GM21360 (cell line): ENCODE data around the gene CRADD.
"Not testable (repeated sequence)": the region's sequence is repeated elsewhere in the genome, so short reads cannot be mapped to it uniquely, and the experiment has no call there.

Experiments used
- ATAC-seq: cut with Tn5 transposase; IDR thresholded peaks from one replicate; pipeline ENCODE4 v1.9.1; 2021; ENCODE audit warnings: mild to moderate bottlenecking, moderate library complexity; ENCODE audit not compliant: unreplicated experiment

Gene CRADD

GRCh38 chr12:93677195-93678064 is at the start of gene CRADD:
TSS of gene CRADD (plus strand) at chr12:93677375.
- peak; percentile 86 for ATAC-seq

- no peak for ATAC-seq
Measured at GRCh38 chr12:93632383-93632782, 44.8 kb upstream of the CRADD start.

GRCh38 chr12:93634416-93634815 is 42.8 kb upstream of the CRADD start:
- no peak for ATAC-seq

GRCh38 chr12:93636708-93637107 is 40.5 kb upstream of the CRADD start:
- ATAC-seq = no peak

- no peak for ATAC-seq
Measured at GRCh38 chr12:93638095-93638494, 39.1 kb upstream of the CRADD start.

- no peak for ATAC-seq
Measured at GRCh38 chr12:93638954-93639353, 38.2 kb upstream of the CRADD start.

- no peak for ATAC-seq
Measured at GRCh38 chr12:93639406-93639805, 37.8 kb upstream of the CRADD start.

- ATAC-seq = not testable (repeated sequence)
Measured at GRCh38 chr12:93641380-93641779, 35.8 kb upstream of the CRADD start.

GRCh38 chr12:93642751-93643150 is 34.4 kb upstream of the CRADD start:
- ATAC-seq = no peak

GRCh38 chr12:93645702-93646101 is 31.5 kb upstream of the CRADD start:
- no peak for ATAC-seq

GRCh38 chr12:93650626-93651025 is 26.5 kb upstream of the CRADD start:
- ATAC-seq = no peak

GRCh38 chr12:93653079-93653478 is 24.1 kb upstream of the CRADD start:
- no peak for ATAC-seq

- no peak for ATAC-seq
Measured at GRCh38 chr12:93653712-93654111, 23.5 kb upstream of the CRADD start.

- ATAC-seq = no peak
Measured at GRCh38 chr12:93654421-93654820, 22.8 kb upstream of the CRADD start.

- ATAC-seq = no peak
Measured at GRCh38 chr12:93657071-93657470, 20.1 kb upstream of the CRADD start.

- ATAC-seq = no peak
Measured at GRCh38 chr12:93661021-93661420, 16.2 kb upstream of the CRADD start.

GRCh38 chr12:93663006-93663728 is 14.0 kb upstream of the CRADD start:
- ATAC-seq = no peak

- no peak for ATAC-seq
Measured at GRCh38 chr12:93663729-93664084, 13.5 kb upstream of the CRADD start.

GRCh38 chr12:93664573-93665138 is 12.5 kb upstream of the CRADD start:
- no peak for ATAC-seq

- no peak for ATAC-seq
Measured at GRCh38 chr12:93667672-93668071, 9.5 kb upstream of the CRADD start.

- ATAC-seq = peak; percentile 44
Measured at GRCh38 chr12:93668919-93669418, 8.2 kb upstream of the CRADD start.

- no peak for ATAC-seq
Measured at GRCh38 chr12:93669452-93669851, 7.7 kb upstream of the CRADD start.
